Ovary (tissue), 9 donors: Measurements from ENCODE around the gene NAGPA. TPM values are rescaled to one million over a fixed set of nuclear protein-coding genes. Genes with fewer than 3 reads are reported as not detected.

Source experiments
- DNase-seq, 5 donors: peaks; one replicate each; pipeline ENCODE4 v3.0.0-alpha.2; 2019 to 2020
- H3K27ac ChIP-seq, 2 donors: fragments of 200-600 bp; one replicate each; pipeline versions ENCODE4 v1.5.1 to v1.8.0; 2019 to 2022
- H3K27me3 ChIP-seq: fragments of 200-600 bp; one replicate; pipeline ENCODE4 v1.8.0; 2022
- H3K36me3 ChIP-seq: fragments of 200-600 bp; sonication (generic); one replicate; pipeline ENCODE4 v1.5.1; 2019
- H3K4me1 ChIP-seq: one replicate; pipeline ENCODE4 v1.8.1; 2013; ENCODE audit warnings: mild to moderate bottlenecking, moderate library complexity; ENCODE audit not compliant: insufficient read depth
- H3K4me3 ChIP-seq: fragments of 200-600 bp; sonication (generic); one replicate; pipeline ENCODE4 v1.5.1; 2017
- H3K9me3 ChIP-seq, 2 donors: fragments of 200-600 bp in 1 of 2; sonication (generic) in 1 of 2; one replicate each; pipeline versions ENCODE4 v1.5.1 to v1.8.1; 2013 to 2019; ENCODE audit warnings: mild to moderate bottlenecking in 1 of 2, moderate library complexity in 1 of 2
- CTCF ChIP-seq, 3 donors: fragments of 450-650 bp in 2 of 3; fragments of 200-600 bp in 1 of 3; IDR thresholded peaks; one replicate each; pipeline versions ENCODE4 v1.5.1 to v1.8.0; 2016 to 2022; ENCODE audit warnings: antibody characterized with exemption in 3 of 3, mild to moderate bottlenecking in 1 of 3
- EP300 ChIP-seq: sonication (generic); formaldehyde crosslinking; IDR thresholded peaks from one replicate; pipeline ENCODE4 v1.6.1; 2017; ENCODE audit warnings: antibody characterized with exemption
- POLR2A ChIP-seq: fragments of 450-650 bp; IDR thresholded peaks from one replicate; pipeline ENCODE4 v1.6.1; 2017; ENCODE audit warnings: antibody characterized with exemption, mild to moderate bottlenecking, moderate library complexity
- WGBS, 3 donors: extraction: QIAGEN DNeasy Blood & Tissue Kit in 1 of 3; methylation state at CpG; one replicate each; pipeline versions ENCODE4 v1.1.5 to v1.1.7; 2013 to 2017; 5-methylcytosine and 5-hydroxymethylcytosine counted together
- intact Hi-C, 4 donors: fragments of 100-400 bp; cut with DNase I; formaldehyde crosslinking; loops; one replicate each; pipeline versions ENCODE4 v1.11.0 to v1.15.1; 2022 to 2023
- polyA plus RNA-seq, 2 donors: library from polyadenylated mRNA; stranded (reverse); fragments of 200-250 nt in 1 of 2; fragments of 350-450 nt in 1 of 2; fragmentation: Illumina TruSeq in 1 of 2; extraction: RNeasy Lipid Tissue Mini Kit (QIAGEN cat#74804) in 1 of 2; gene quantifications; one replicate each; pipeline ENCODE4 v1.2.3, GENCODE V29; 2013 to 2014
- total RNA-seq, 7 donors: library from RNA; depleted of rRNA in 2 of 7; stranded (reverse); fragments of >200 nt in 2 of 7; fragmentation: NEBNext Ultra II Directional in 3 of 7; extraction: Animal tissue kit (Norgen Biotek cat#: 25700) in 3 of 7; gene quantifications; one replicate each; pipeline versions ENCODE4 v1.1.0 to v1.2.4, GENCODE V29; 2016 to 2023
- donor health status: DM: no; HTN: no; CAD: no; lungs with moderate emphysema.
- donor health status: DM: no; HTN: no; CAD: no.
- donor health status: Bipolar disorder and iron deficiency.
- donor health status: DM: yes; HTN: yes; CAD: no.
- donor health status: DM: no; HTN: no; CAD: no.
- donor health status: DM: yes; HTN: yes; CAD: no.

The NAGPA gene
- total and polyA plus RNA-seq, 9 donors, result 2.9 to 14.8 (median 7.1) TPM

GRCh38 chr16:5071681-5072333, 38.1 kb upstream of the NAGPA start, which contains the start of gene ALG1:
TSS of gene ALG1 (plus strand) at chr16:5071843. CDS start at chr16:5071850, 7 bp downstream.
- Histone ChIP-seq H3K27me3 (no peaks in the 10 kb centered on the region), H3K4me3 (peak within 1 kb of the TSS; percentile 64), H3K27ac (peak within 1 kb of the TSS; percentile 18 to 60), H3K9me3 (no peaks in the 10 kb centered on the region), H3K36me3 (no peaks in the 10 kb centered on the region), H3K4me1 (no peaks in the 10 kb centered on the region)
- 0% methylated on average over 53 of the region's 53 CpGs for WGBS, 3 donors
- intact Hi-C loops, result no loop called here
- DNase-seq, result peak; percentile 89 to 96 (median 94)
- no peak for TF ChIP-seq EP300
- no peak for TF ChIP-seq CTCF (IDR thresholded peaks at IDR 0.05)
- peak; percentile 65 for TF ChIP-seq POLR2A

DNA sequence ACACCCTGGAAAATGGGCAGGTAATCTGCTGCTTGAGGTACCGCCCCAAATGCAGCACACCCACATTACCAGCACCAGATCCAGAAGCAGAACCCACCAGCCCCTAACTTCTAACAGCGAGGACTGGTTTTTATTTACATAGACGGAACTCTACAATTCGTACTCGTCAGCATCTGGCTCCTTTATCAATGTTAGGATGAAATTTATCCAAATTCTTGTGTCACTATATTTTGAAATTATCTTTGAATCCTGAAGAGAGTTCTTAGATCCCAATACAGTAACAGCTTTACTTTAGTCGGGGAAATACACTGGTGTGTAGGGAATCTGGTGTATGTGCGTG, 37.6 kb upstream of the NAGPA start:
- no peak for DNase-seq

GRCh38 chr16:5070431-5071186, 36.9 kb upstream of the NAGPA start:
- Histone ChIP-seq H3K27me3 (no peaks in the 10 kb centered on the region), H3K36me3 (no peaks in the 10 kb centered on the region), H3K9me3 (no peaks in the 10 kb centered on the region), H3K4me1 (no peaks in the 10 kb centered on the region), H3K4me3 (no peak overlapping the region), H3K27ac (no peak overlapping the region)
- intact Hi-C loops, result no loop called here
- WGBS, 3 donors, result 84 to 91% (median 87%) methylated on average over 15 of the region's 15 CpGs
- DNase-seq, result no peak
- no peak for TF ChIP-seq POLR2A
- no peak for TF ChIP-seq EP300
- no peak for TF ChIP-seq CTCF (IDR thresholded peaks at IDR 0.05)

More for the DNA sequence above, 37.6 kb upstream of the NAGPA start:
- peak overlapping the region; percentile 18 to 60 for H3K27ac ChIP-seq
- TF ChIP-seq EP300 (no peak), CTCF (IDR thresholded peaks at IDR 0.05) (no peak), POLR2A (no peak)
- no peaks in the 10 kb centered on the region for H3K36me3 ChIP-seq
- peak overlapping the region; percentile 64 for H3K4me3 ChIP-seq
- 35 to 53% (median 36%) methylated on average over 7 of the region's 7 CpGs for WGBS, 3 donors
- no peaks in the 10 kb centered on the region for H3K27me3 ChIP-seq
- no peaks in the 10 kb centered on the region for H3K9me3 ChIP-seq
- intact Hi-C loops, result no loop called here
- no peaks in the 10 kb centered on the region for H3K4me1 ChIP-seq

GRCh38 chr16:5069854-5070253, 36.1 kb upstream of the NAGPA start:
- no peak for DNase-seq
- Histone ChIP-seq H3K4me3 (no peak overlapping the region), H3K27me3 (no peaks in the 10 kb centered on the region), H3K9me3 (no peaks in the 10 kb centered on the region), H3K27ac (no peak overlapping the region), H3K4me1 (no peaks in the 10 kb centered on the region), H3K36me3 (no peaks in the 10 kb centered on the region)
- intact Hi-C loops, result no loop called here
- WGBS, 3 donors, result 88 to 93% (median 90%) methylated on average over 9 of the region's 9 CpGs
- TF ChIP-seq CTCF (IDR thresholded peaks at IDR 0.05), result no peak
- no peak for TF ChIP-seq EP300
